HG03280 (cell line): ENCODE measurements around the gene GNPTAB.

Source experiments
- ATAC-seq: cut with Tn5 transposase; IDR thresholded peaks from one replicate; pipeline ENCODE4 v1.9.1; 2021; ENCODE audit warnings: mild to moderate bottlenecking, moderate library complexity; ENCODE audit not compliant: unreplicated experiment

Gene GNPTAB

DNA sequence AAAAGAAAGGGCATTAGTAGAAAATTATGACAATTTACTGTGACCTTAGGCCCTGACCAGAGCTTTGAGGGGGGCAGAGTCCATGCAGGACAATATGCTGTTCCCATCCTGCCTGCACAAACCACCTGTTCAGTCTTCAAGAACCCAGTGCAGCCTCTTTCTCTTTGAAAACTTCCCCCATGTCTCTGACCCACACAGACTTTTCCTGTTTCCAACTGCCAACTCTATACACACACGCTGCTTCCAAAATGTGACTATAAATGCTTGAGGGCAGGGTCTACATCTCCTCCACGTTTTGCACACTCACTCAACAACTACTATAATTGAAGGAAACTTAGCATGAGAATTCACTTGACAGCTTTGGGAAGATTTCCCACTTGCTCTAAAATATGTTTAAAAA is 54.9 kb downstream of the GNPTAB start:
- no peak for ATAC-seq

DNA sequence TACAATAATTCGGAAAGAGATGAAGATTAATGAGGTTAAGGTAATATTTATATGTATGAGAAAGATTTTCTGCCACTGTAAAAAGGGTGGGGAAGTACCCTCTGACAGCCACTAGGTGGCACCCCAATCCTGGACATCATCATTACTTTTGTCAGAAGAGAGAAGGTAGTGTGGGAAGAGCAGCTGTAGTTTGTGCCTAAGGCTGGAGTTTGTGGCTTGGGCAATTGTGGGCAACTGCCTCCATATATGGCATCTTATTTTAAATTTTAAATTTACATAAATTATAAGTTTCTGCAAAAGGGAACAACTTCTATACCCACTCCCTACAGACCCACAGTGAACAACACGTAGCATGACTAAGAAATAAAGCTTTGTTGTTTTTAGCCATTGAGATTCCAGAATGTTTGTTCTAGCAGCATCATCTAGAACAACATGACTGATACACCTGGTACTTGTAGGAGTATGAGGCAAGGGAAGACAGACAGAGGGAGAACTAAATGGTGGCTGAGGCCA is 57.1 kb downstream of the GNPTAB start:
- peak; percentile 84 for ATAC-seq

DNA sequence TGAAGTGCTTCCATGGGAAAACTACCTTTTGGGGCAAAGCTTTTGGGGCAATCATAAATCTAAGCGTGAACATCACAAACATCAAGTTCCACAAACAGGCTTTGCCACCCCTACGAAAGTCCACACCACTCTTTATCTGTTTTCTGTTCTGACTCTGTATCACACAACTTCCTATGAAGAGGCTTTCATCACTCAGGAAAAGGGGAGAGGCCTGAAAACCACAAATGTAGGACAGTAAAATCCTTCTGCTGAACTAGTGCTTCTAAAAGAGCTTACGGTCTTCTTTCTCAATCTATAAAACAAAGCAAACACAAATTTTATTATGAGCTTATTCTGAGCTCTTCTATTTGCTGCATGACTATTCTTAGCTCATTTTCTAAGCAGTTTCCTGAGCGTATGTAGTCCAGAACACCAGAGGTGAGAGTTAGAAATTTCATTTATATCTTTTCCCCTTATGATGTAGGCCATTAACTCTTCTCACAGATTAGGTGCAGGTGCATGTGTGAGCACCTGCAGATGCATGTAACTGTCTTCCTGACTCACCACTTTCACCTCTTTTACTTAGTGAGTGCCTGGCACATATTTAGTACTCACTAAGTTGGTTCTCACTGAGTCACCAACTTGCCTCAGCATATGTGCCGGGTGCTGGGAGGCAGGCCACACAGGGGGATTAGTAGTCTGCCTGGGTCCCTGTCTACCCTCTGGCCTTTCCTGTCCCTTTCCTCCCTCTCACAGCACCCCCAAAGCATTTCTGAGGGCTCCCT is 58.6 kb downstream of the GNPTAB start:
- no peak for ATAC-seq

DNA sequence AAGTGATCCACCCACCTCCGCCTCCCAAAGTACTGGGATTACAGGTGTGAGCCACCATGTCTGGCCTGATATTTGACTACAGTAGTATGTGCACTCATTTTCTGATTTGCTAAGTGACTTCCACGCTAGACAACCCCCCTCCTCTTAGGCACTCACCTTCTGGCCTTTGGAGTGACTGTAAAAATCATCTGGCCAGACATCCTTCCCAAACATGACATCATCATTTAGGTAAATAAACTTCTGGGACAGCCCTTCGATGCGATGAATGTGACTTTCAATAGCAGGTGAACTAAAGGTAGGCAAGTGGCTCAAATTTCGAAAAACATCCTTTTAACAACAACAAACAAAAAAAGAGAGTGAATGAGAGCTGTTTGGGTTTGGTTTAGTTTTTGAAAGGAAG is 60.9 kb downstream of the GNPTAB start:
- no peak for ATAC-seq

DNA sequence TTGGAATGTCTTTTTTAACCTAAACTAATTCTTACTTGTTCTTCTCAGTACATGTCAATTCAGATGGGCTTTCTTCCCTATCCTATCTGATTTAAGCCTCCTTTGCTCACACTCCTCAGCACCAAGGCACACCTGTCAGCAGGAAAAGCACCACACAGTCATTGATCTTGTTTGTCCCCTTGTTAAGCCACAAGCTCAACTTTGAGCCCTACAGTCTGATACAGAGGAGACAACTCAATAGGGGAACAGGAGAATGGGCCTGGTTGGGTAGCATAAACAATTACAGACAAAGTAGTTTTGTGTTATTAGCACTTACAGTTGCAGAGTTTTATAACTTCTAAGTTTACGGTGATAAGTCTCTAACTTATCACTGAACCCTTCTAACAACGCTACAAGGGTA is 62.0 kb downstream of the GNPTAB start:
- ATAC-seq, result no peak

DNA sequence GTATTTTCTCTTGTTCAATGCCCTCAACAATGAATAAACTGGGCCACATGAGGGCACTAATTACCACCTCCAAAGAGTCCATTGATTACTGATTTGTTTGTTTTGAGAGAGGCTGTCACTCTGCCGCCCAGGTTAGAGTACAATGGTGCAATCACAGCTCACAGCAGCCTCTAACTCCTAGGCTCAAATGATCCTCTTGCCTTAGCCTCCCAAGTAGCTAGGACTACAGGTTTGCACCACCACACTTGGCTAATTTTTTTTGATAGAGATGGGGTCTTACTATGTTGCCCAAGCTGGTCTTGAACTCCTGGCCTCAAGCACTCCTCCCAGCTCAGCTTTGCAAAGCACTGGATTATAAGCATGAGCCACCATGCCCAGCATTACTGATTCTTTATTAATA is 63.2 kb downstream of the GNPTAB start:
- no peak for ATAC-seq

DNA sequence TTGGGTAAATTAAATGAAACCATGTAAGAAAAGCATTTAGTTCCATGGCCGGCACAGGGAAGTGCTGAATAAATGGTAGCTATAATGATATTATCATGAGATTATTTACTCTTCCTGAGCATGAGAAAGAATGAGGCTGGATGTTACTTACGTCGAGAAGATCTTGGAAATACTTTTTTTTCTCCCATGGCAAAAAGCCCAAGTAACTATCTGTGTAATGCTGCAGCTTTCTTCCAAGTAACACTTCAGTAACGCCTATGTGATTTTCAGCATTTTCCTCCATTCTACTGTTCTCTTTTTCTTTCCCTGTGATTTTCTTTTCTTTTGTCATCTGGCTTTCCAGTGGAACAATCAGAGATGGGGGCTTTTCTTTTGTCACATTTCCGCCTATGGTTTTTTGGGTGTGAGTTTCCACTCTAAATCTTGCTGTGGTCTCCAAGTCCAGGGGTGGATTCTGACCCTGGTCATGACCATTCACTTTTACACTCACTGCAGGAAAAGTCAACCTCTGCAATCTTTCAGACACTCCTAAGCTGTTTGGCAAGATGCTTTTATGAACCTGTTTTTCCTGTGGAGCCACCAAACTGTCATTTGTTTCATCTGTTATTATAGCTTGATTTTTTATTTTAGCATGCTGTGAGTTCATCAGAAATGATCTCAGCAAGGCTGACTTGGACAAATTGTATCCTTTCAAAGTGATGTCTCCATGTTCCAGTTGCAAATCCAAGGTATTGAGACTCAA is 66.5 kb downstream of the GNPTAB start:
- ATAC-seq, result no peak

DNA sequence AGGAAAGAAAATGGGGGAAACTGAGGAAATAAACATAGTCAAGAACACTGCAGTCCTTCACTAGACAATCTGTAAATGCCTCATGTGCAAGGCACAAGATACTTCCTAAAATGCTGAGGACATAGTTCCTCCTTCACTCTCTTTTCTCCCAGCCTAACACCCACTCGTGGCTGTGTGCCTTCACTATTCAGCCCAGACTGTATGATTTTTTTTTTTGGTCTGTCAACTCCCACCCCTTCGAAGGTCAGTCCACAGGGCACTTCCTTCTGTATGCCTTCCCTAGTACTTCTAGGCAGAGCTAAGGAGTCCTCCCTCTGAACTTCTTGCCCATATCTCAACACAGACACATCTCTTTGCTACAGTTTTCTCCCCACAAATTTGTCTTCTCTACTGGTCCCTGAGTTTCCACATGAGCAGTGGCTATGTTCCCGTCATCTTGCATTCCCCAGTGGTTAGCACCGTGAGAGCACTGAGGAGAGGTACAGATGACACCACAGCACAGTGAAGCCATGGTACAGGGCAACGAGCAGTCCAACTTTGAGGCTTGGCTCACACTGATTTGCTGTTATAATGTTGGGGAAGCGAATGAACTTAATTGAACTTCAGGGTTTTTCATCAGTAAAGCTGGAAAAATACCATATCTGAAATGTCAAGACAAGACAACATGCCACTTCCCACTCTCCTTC is 67.4 kb downstream of the GNPTAB start:
- ATAC-seq, result no peak

DNA sequence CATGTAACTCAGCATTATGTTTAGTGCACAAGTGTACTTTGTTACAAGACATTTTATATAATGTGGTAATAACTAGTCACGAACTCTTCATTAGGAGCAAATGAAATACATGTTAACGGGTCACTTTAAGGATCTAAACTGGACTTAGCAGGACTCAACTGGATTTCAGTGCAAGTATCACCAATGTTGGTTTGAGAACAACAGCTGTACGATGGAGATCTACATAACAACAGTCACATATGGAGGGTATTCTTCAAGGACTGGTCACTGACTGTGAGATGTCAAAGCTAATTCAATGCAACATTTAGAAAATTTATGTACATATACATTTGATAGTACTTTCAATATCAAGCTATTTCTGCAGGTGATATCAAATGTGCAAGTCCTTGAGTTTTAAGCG is 69.0 kb downstream of the GNPTAB start:
- no peak for ATAC-seq

DNA sequence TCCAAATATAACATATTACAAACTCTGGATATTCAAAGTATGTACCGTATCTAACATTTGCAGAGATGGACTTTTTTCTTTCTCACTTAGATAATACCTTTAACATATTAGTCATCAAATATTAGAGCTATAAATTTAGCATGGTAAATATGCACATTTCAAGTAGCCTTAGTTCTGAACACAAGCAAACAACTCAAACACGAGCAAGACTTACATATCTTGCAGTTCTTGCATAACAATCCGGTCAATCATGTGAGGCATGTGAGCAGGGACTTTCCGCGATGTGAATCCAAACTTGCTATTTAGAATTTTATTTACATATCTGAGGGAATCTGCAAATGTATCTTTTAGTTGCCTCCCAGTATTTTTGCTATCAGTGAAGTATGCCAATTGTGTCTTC is 69.4 kb downstream of the GNPTAB start:
- no peak for ATAC-seq

DNA sequence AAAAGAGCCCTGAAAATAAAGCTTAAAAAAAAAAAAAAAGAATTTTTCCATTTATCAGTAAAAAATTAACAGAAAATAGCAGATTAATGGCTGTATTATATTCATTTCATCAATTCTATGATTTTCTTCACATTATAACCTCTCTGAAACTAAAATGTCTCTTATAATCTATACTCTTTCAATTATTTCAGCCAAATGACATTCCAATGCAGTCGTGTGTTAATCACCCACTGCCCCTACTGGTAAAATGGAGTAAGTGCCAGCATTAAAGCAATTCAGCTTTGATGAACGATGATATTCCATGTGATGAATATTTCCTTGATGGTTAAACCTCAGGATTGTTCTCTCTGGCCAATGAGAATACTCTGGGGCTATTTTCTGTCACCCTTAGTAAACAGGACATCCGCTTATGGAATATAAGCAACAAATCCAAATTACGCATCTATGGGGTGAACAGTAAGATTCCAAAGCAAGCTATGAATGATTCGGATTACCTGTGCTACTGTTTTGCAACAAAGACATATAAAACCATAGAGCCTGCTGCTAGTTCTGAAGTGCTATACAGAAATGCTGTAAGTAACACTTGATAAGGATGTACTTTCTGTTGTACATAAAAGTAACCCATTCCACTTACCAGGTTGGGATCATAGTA is 71.2 kb downstream of the GNPTAB start:
- ATAC-seq, result no peak

DNA sequence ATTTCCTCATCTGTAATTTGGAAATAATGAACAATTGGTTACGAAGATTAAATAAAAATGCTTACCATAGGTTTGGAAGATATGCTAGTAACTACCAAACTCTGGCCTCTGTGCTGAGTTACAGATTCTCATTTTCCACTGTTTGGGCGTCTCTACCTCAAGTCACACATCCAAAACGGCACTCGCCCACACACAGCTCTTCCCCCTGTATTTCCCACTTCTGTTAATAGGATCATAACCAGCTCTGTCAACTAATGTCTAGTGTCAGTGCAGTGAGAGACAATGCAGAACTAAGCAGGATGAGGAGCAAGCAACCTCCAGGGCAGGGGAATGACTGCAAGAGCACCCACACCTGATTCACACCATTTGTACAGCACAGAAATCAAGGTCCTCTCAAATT is 80.6 kb downstream of the GNPTAB start:
- ATAC-seq, result no peak

DNA sequence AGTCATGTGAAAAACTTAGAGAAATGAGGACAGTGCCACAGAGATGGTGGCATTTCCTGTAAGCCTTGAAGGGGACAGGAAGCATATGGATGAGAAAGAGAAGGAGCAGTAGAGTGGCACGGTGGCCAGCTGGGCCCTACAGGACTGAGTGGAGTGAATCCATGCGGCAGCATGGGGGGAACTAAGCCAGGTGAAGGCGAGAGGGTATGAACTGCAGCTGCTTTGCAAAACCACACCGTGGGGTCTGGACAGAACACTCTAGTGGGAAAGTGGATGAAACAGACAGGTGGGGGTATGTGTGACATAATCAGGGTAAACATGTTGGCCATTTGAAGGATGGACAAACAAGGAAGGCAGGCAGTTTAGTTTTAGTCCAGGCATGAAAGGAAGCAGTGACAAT is 81.1 kb downstream of the GNPTAB start:
- ATAC-seq, result no peak

DNA sequence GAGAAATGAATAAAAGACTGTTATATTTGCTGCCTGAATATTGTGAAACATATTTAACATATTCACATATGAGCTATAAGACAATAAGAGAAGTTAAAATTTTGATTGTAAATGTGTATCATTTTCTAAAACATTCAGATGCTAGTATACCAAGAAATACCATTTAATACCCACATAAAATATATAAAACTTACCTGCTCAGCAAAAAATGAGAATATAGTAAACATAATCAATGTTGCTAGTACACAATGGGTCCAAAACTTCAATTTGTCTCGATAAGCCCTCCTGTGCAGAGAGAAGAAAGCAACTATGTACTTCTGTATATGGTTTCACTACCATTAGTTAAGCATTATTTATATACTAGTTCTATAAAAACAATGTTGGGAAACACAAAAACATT is 81.9 kb downstream of the GNPTAB start:
- no peak for ATAC-seq

DNA sequence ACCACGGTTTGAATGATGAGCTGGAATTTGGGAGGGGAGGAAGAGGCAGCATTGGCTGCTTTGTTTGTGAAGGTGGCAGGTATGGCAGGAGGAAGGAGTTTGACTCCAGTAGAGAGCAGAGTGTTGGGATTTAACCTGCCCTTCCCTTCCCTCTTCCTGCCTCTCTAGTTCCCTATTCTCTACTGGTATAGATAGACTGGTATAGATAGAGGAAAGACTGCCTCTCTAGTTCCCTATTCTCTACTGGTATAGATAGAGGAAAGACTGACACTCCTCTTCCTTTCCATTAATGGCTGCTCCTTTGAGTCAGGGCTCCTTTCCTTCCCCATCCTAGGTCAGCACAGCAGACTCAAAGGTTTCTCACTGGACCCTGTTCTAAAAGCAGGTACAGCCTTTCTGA is 83.1 kb downstream of the GNPTAB start:
- ATAC-seq, result no peak

DNA sequence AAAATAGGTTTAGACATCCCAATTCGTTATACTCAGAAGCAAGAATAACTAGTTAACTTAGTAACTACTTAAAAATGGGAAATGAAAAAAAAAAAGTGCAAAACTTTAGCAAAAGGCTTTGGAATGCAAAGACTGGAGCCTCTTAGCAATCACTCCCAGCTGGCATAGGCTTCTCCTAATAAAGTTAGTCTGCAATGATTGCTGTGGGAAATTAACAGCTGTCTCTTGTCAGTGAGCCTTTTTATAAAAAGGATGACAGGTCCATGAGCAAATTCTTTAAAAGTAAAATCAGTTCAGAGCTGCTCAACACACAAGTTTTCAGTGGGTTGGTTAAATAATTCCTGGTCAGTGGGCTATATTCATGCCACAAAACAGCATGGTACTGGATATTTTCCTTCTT is 84.1 kb downstream of the GNPTAB start:
- ATAC-seq, result no peak

DNA sequence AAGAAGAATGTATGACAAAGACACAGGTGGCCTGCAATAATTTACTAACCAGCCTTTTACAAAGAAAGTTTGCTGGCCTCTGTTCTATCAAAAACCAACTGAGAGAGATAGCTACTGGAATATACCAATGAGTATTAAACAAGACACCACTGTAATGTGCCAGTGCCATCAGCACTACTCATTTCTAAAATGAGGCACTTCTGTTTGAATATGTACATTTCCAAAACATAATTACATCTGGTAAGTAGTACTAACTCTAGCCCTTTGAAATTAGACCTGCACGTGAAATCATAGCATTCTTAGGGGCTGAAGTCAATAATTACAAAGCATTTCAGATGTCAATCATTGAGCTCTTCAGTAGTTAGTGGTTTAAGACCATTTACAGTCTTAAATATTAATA is 84.6 kb downstream of the GNPTAB start:
- no peak for ATAC-seq

DNA sequence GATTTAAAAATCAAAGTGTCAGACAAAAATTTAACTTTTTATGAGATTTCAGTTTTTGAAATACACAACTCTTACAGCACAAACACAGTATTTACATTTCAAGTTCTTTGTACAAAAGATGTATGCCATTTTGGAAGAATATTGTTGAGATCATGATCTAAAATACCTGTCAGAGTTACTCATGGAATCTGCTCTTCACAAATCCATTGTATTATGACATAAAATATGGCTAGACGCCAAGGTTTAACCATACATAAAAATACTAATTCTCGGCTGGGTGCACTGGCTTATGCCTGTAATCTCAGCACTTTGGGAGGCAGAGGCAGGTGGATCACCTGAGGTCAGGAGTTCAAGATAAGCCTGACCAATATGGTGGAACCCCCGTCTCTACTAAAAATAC is 85.3 kb downstream of the GNPTAB start:
- ATAC-seq, result no peak

DNA sequence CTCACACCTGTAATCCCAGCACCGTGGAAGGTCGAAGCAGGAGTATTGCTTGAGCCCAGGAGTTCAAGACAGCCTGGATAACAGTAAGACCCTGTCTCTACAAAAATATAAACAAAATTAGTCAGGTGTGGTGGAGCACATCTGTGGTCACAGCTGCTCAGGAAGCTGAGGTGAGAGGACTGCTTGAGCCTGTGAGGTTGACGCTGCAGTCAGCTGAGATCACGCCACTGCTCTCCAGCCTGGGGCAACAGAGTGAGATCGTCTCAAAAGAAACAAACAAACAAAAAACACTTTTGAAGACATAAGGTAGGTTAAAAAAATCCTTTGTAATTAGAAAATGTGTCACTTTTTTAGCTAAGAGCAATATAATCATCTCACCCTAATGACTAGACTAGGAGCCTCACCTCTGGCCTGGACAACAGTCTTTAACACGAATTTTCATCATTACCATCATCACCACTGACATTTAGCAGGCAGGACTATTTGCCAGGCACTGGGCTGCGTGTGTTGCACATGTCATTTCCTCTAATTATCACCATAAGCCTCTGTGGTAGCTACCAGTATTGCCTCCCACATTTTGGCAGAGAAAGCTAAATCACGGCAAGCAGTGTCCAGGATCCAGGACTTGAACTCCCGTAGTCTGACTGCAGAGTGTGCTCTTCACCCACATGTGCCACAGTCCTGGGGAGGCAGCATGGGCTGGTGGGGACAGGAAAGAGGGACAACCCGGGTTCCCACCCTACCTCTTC is 86.9 kb downstream of the GNPTAB start:
- peak; percentile 91 for ATAC-seq

DNA sequence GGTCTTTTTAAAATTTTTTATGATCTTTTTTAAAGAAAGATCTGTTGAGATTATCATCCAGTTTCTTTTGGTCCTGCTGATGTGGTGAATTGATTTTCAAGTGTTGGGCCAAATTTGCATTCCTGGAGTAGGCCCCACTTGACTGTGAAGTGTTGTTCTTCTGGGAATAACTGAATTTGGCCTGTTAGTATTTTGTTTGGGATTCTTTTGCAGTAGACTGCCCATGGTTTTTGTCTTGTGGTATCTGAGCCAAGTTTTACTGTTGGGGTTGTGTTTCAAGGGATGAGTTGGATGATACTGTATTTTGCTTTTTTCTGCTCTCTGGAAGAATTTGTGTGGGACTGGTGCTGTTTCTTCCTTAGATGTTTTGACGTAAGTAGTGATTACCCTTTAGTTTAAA is 87.5 kb downstream of the GNPTAB start:
- no peak for ATAC-seq

DNA sequence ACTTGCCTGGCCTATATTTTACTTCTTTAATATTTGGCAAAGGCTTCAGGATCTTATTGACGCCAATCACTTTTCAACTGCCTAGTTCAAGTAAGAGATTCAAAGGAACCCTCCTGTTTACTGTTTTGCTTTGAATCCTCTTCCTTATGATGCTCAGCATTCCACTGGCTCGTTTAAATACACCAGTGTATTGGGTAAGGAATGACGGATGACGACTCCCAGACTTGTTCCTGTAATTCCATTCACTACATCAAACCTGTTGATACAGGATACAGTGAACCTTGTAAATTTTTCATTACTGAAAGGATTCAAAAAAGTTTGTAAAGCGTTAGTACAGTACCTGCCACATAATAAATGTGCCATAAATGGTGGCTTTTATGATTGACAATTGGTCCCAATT is 89.8 kb downstream of the GNPTAB start:
- no peak for ATAC-seq
